Prostate gland (tissue), 2 donors: ENCODE results near the gene ARL10. TPM values are rescaled to one million over a fixed set of nuclear protein-coding genes. Genes with fewer than 3 reads are reported as not detected.
A peak's percentile ranks its signal among the peaks of the same experiment; 100 is the strongest.

Experiments used
- DNase-seq: peaks from one replicate; pipeline ENCODE4 v3.0.0-alpha.2; 2019; ENCODE audit warnings: low spot score
- H3K27ac ChIP-seq, 2 donors: fragments of 200-600 bp; sonication (generic); 2 replicates each; pipeline ENCODE4 v1.5.1; 2017 to 2019
- H3K27me3 ChIP-seq: fragments of 200-600 bp; sonication (generic); replicated peaks from 2 replicates; pipeline ENCODE4 v1.5.1; 2019; ENCODE audit not compliant: insufficient read depth
- H3K36me3 ChIP-seq, 2 donors: fragments of 200-600 bp; sonication (generic); 1 replicate in 1 of 2; 2 replicates in 1 of 2; pipeline versions ENCODE4 v1.5.1 to v1.8.1; 2017 to 2019
- H3K4me1 ChIP-seq: fragments of 200-600 bp; sonication (generic); replicated peaks from 2 replicates; pipeline ENCODE4 v1.5.1; 2019
- H3K4me3 ChIP-seq, 2 donors: fragments of 200-600 bp; sonication (generic); 2 replicates each; pipeline ENCODE4 v1.5.1; 2017 to 2019
- H3K9me3 ChIP-seq: fragments of 200-600 bp; sonication (generic); 2 replicates; pipeline ENCODE4 v1.5.1; 2017
- POLR2A ChIP-seq: fragments of 450-650 bp; IDR thresholded peaks from one replicate; pipeline ENCODE4 v1.6.1; 2016; ENCODE audit warnings: antibody characterized with exemption, mild to moderate bottlenecking
- POLR2AphosphoS5 ChIP-seq: sonication (generic); formaldehyde crosslinking; IDR thresholded peaks from one replicate; pipeline ENCODE4 v1.6.1; 2017; ENCODE audit warnings: antibody characterized with exemption
- WGBS: methylation state at CpG from one replicate; pipeline ENCODE4 v1.1.5; 2018; 5-methylcytosine and 5-hydroxymethylcytosine counted together
- intact Hi-C: fragments of 100-400 bp; cut with DNase I; formaldehyde crosslinking; loops from one replicate; pipeline ENCODE4 v1.14.2; 2022
- total RNA-seq, 2 donors: library from RNA; depleted of rRNA; stranded (reverse); fragments of >200 nt; gene quantifications; one replicate each; pipeline ENCODE4 v1.1.0, GENCODE V29; 2016
- TF ChIP-seq, protein P1 (sequence below), 4 experiments: fragments of 200-600 bp in 2 of 4; fragments of 450-650 bp in 2 of 4; sonication (generic) in 2 of 4; IDR thresholded peaks; 1 replicate in 3 of 4; 2 replicates in 1 of 4; pipeline ENCODE4 v1.5.1; 2016 to 2019; ENCODE audit warnings: antibody characterized with exemption in 4 of 4, mild to moderate bottlenecking in 2 of 4, moderate library complexity in 2 of 4

Gene ARL10
- total RNA-seq, 2 donors from 2014 or later: 2.4 to 8.2 TPM

DNA sequence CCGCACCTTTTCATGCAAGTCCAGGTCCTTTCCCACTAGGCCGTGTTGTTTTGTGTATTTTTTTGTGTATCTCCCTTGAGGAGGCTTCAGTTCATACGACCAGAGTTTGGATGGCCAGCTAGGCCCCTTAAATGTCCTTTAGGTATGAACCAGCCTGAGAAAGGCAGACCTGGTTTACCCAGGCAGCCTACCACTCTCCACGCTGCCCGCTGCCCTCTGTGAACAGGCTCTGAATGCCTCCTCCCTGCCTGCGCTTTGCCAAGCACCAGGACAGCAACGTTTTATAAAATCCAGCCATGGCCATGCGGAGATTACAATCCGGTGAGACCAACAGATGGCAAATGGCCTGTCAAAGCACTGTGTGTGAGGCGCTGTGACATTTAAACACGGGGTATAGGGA, 51.7 kb downstream of the ARL10 start:
- H3K27ac ChIP-seq: peak overlapping the region; percentile 58 to 85
- intact Hi-C loops: loop anchor here (2.0 to 10.0 kb wide), 4 partner anchors 32 to 228 kb away; partner anchors contain the start of genes FAF2, RNF44 and TSPAN17
- no peaks in the 10 kb centered on the region for H3K4me1 ChIP-seq
- H3K27me3 ChIP-seq: no peaks in the 10 kb centered on the region
- TF ChIP-seq, protein P1, sequence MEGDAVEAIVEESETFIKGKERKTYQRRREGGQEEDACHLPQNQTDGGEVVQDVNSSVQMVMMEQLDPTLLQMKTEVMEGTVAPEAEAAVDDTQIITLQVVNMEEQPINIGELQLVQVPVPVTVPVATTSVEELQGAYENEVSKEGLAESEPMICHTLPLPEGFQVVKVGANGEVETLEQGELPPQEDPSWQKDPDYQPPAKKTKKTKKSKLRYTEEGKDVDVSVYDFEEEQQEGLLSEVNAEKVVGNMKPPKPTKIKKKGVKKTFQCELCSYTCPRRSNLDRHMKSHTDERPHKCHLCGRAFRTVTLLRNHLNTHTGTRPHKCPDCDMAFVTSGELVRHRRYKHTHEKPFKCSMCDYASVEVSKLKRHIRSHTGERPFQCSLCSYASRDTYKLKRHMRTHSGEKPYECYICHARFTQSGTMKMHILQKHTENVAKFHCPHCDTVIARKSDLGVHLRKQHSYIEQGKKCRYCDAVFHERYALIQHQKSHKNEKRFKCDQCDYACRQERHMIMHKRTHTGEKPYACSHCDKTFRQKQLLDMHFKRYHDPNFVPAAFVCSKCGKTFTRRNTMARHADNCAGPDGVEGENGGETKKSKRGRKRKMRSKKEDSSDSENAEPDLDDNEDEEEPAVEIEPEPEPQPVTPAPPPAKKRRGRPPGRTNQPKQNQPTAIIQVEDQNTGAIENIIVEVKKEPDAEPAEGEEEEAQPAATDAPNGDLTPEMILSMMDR (IDR thresholded peaks at IDR 0.05): no peak
- TF ChIP-seq POLR2A (no peak), POLR2AphosphoS5 (no peak)
- DNase-seq: no peak
- WGBS: 80% methylated on average over 11 of the region's 11 CpGs
- H3K36me3 ChIP-seq: no peaks in the 10 kb centered on the region
- no peak overlapping the region for H3K4me3 ChIP-seq
- H3K9me3 ChIP-seq: no peaks in the 10 kb centered on the region

DNA sequence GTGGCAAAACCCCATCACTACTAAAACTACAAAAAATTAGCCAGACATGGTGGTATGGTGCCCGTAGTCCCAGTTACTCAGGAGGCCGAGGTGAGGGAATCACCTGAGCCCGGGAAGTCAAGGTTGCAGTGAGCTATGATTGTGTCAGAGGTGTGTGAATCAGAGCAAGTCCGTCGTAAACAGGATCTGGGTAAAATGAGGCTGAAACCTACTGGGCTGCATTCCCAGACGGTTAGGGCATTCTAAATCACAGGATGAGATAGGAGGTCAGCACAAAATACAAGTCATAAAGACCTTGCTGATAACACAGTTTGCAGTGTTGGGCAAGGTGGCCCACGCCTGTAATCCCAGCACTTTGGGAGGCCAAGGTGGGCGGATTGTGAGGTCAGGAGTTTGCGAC, 53.0 kb downstream of the ARL10 start:
- no peaks in the 10 kb centered on the region for H3K36me3 ChIP-seq
- peak; percentile 14 for TF ChIP-seq POLR2A
- TF ChIP-seq POLR2AphosphoS5: no peak
- H3K27ac ChIP-seq: no peak overlapping the region
- intact Hi-C loops: loop anchor here (5.0 to 10.0 kb wide), 3 partner anchors 119 to 227 kb away; partner anchors contain the start of genes RNF44 and TSPAN17
- no peak overlapping the region for H3K4me3 ChIP-seq
- 76% methylated on average over 9 of the region's 9 CpGs for WGBS
- DNase-seq: no peak
- no peaks in the 10 kb centered on the region for H3K9me3 ChIP-seq
- H3K4me1 ChIP-seq: no peaks in the 10 kb centered on the region
- no peaks in the 10 kb centered on the region for H3K27me3 ChIP-seq

DNA sequence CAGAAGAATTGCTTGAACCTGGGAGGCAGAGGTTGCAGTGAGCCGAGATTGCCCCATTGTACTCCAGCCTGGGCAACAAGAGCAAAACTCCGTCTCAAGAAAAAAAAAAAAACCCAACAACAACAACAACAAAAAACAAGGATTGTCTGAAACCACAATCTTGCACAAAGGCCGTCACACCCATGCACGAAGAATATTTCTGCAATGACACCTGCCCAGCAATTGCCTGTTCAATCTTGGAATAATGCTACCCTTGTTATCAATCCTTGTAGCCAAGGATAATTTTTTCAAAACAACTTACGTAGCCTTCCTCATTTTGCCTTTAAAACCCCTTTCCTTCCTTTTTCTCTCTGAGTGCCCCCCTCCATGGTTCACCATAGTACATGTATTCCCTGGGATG, 54.8 kb downstream of the ARL10 start:
- TF ChIP-seq POLR2A: no peak
- TF ChIP-seq POLR2AphosphoS5: no peak

DNA sequence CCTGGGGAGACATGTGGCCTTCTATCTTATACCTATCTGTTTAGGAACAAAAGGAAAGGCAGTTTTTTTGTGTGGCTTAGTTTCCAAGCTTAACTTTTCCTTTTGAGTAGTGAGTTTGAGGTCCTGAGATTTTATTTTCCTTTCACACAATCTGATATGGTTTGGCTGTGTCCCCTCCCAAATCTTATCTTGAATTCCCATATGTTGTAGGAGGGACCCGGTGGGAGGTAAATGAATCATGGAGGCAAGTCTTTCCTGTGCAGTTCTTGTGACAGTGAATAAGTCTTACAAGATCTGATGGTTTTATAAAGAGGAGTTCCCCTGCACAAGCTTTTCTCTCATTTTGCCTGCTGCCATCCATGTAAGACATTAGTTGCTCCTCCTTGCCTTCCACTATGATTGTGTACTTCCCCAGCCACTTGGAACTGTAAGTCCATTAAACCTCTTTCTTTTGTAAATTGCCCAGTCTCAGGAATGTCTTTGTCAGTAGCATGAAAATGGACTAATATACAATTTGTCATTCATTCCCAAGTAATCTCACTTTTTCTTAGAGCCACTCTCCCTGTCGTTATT, 55.8 kb downstream of the ARL10 start:
- TF ChIP-seq, protein P1 (IDR thresholded peaks at IDR 0.05): no peak
- TF ChIP-seq POLR2AphosphoS5 (no peak), POLR2A (no peak)
- Histone ChIP-seq H3K27me3 (no peaks in the 10 kb centered on the region), H3K36me3 (no peaks in the 10 kb centered on the region), H3K4me3 (no peak overlapping the region), H3K27ac (no peak overlapping the region), H3K4me1 (no peaks in the 10 kb centered on the region), H3K9me3 (no peaks in the 10 kb centered on the region)
- 73% methylated on average over 2 of the region's 2 CpGs for WGBS
- intact Hi-C loops: no loop called here
- DNase-seq: no peak

More for the DNA sequence above, 54.8 kb downstream of the ARL10 start:
- Histone ChIP-seq H3K4me3 (no peak overlapping the region), H3K4me1 (no peaks in the 10 kb centered on the region), H3K27ac (no peak overlapping the region), H3K27me3 (no peaks in the 10 kb centered on the region), H3K36me3 (no peaks in the 10 kb centered on the region), H3K9me3 (no peaks in the 10 kb centered on the region)
- 93% methylated on average over 5 of the region's 5 CpGs for WGBS
- DNase-seq: no peak
- intact Hi-C loops: no loop called here

DNA sequence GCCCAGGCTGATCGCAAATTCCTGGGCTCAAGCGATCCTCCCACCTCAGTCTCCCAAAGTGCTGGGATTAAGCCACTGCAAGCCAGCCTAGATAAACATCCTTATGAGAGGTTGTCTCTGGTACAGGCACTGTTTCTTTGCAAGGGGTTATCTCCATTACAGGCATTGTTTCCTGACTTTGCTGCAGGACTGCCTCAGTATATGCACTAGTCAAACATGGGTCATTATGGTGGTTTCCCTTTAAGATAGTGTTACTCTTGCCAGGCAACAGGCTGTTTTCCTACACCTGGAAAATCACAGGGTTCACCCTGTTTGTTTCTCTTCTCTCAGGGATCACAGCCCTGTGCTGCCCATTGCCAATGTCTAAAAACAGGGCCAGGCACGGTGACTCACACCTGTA, 58.9 kb downstream of the ARL10 start:
- DNase-seq: no peak
- Histone ChIP-seq H3K27ac (no peak overlapping the region), H3K9me3 (no peaks in the 10 kb centered on the region), H3K4me3 (no peak overlapping the region), H3K4me1 (no peaks in the 10 kb centered on the region), H3K36me3 (no peaks in the 10 kb centered on the region), H3K27me3 (no peaks in the 10 kb centered on the region)
- WGBS: 86% methylated on average over 3 of the region's 3 CpGs
- intact Hi-C loops: no loop called here
- TF ChIP-seq POLR2A: no peak
- TF ChIP-seq, protein P1 (IDR thresholded peaks at IDR 0.05): no peak
- no peak for TF ChIP-seq POLR2AphosphoS5

DNA sequence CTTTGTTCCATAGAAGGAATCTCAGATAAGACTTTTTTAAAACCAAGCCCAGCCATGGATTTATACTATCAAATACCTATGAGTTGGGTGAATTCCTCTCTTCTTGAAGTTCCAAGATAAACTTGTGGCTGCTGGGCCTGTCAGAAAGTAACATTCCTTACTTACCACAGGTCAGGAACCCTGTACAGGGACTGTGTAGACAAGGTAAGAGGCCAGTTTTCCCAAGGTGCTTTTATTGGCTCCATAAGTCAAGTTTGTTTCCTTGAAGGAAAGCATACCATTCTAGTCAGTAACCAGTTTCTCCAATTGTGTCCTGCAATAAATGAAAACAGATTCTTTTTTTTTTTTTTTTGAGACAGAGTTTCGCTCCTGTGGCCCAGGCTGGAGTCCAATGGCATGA, 59.9 kb downstream of the ARL10 start:
- H3K4me1 ChIP-seq: no peaks in the 10 kb centered on the region
- no peak overlapping the region for H3K27ac ChIP-seq
- no peaks in the 10 kb centered on the region for H3K36me3 ChIP-seq
- H3K9me3 ChIP-seq: no peaks in the 10 kb centered on the region
- intact Hi-C loops: no loop called here
- WGBS: 65% methylated on average over 1 of the region's 1 CpG
- H3K4me3 ChIP-seq: no peak overlapping the region
- TF ChIP-seq POLR2A (no peak), POLR2AphosphoS5 (no peak)
- TF ChIP-seq, protein P1 (IDR thresholded peaks at IDR 0.05): no peak
- no peak for DNase-seq
- H3K27me3 ChIP-seq: no peaks in the 10 kb centered on the region
